RWPE2 (cell line): ENCODE results near the gene RAB9A.

Experiments
- ATAC-seq: fragments of 200-7000 bp; cut with Tn5 transposase; 3 replicates; pipeline ENCODE4 v1.9.1; 2021; ENCODE audit warnings: low read depth
- DNase-seq: peaks from one replicate; pipeline ENCODE4 v3.0.0-alpha.2; 2020; ENCODE audit warnings: low spot score
- H3K27ac ChIP-seq: fragments of 450-650 bp; 2 replicates; pipeline ENCODE4 v1.5.1; 2017; ENCODE audit warnings: mild to moderate bottlenecking; ENCODE audit not compliant: poor library complexity, severe bottlenecking
- H3K27me3 ChIP-seq: fragments of 250-450 bp; sonication (Bioruptor Pico); 2 replicates; pipeline ENCODE4 v1.5.1; 2021; ENCODE audit warnings: mild to moderate bottlenecking, moderate library complexity; ENCODE audit not compliant: insufficient read depth, poor library complexity, severe bottlenecking
- H3K36me3 ChIP-seq: fragments of 250-450 bp; sonication (Bioruptor Pico); 2 replicates; pipeline ENCODE4 v1.5.1; 2020; ENCODE audit warnings: low read depth, mild to moderate bottlenecking, moderate library complexity
- H3K4me1 ChIP-seq: fragments of 250-450 bp; sonication (Bioruptor Pico); 2 replicates; pipeline ENCODE4 v1.5.1; 2021; ENCODE audit warnings: mild to moderate bottlenecking, moderate library complexity; ENCODE audit not compliant: insufficient read depth, poor library complexity, severe bottlenecking
- H3K4me3 ChIP-seq: fragments of 250-450 bp; sonication (Bioruptor Pico); 2 replicates; pipeline ENCODE4 v1.5.1; 2021; ENCODE audit warnings: mild to moderate bottlenecking, moderate library complexity; ENCODE audit not compliant: severe bottlenecking
- H3K9me3 ChIP-seq: fragments of 250-450 bp; sonication (Bioruptor Pico); 2 replicates; pipeline ENCODE4 v1.5.1; 2021; ENCODE audit warnings: mild to moderate bottlenecking, moderate library complexity; ENCODE audit not compliant: severe bottlenecking
- CTCF ChIP-seq: fragments of 450-650 bp; IDR thresholded peaks from one replicate; pipeline ENCODE4 v1.5.1; 2017; ENCODE audit warnings: mild to moderate bottlenecking, moderate library complexity; ENCODE audit not compliant: poor library complexity, severe bottlenecking

RAB9A gene

GRCh38 chrX:13691841-13692371 is 3.0 kb downstream of the RAB9A start:
- ATAC-seq (no peak), DNase-seq (no peak)
- Histone ChIP-seq H3K9me3 (no peaks in the 10 kb centered on the region), H3K4me1 (peaks cover 23% of the 10 kb centered on the region), H3K36me3 (no peaks in the 10 kb centered on the region), H3K27me3 (no peaks in the 10 kb centered on the region), H3K27ac (no peak overlapping the region), H3K4me3 (no peak overlapping the region)
- no peak for TF ChIP-seq CTCF

GRCh38 chrX:13692771-13693231 is 3.9 kb downstream of the RAB9A start:
- DNase-seq (no peak), ATAC-seq (no peak)
- peak overlapping the region; percentile 28 for H3K27ac ChIP-seq
- H3K27me3 ChIP-seq: no peaks in the 10 kb centered on the region
- H3K4me3 ChIP-seq: no peak overlapping the region
- peaks cover 23% of the 10 kb centered on the region for H3K4me1 ChIP-seq
- no peaks in the 10 kb centered on the region for H3K9me3 ChIP-seq
- H3K36me3 ChIP-seq: no peaks in the 10 kb centered on the region
- TF ChIP-seq CTCF: no peak

- Histone ChIP-seq H3K27me3 (no peaks in the 10 kb centered on the region), H3K36me3 (no peaks in the 10 kb centered on the region), H3K4me1 (peaks cover 23% of the 10 kb centered on the region), H3K4me3 (no peak overlapping the region), H3K27ac (peak overlapping the region; percentile 28), H3K9me3 (no peaks in the 10 kb centered on the region)
- DNase-seq: no peak
- TF ChIP-seq CTCF: no peak
- peak; percentile 45 for ATAC-seq
These were observed 4.5 kb downstream of the RAB9A start for GRCh38 chrX:13693341-13693961.

GRCh38 chrX:13694359-13694758 is 5.4 kb downstream of the RAB9A start:
- no peaks in the 10 kb centered on the region for H3K36me3 ChIP-seq
- H3K27me3 ChIP-seq: no peaks in the 10 kb centered on the region
- ATAC-seq: no peak
- H3K27ac ChIP-seq: no peak overlapping the region
- no peak for DNase-seq
- H3K4me1 ChIP-seq: peaks cover 23% of the 10 kb centered on the region
- no peaks in the 10 kb centered on the region for H3K9me3 ChIP-seq
- no peak overlapping the region for H3K4me3 ChIP-seq
- TF ChIP-seq CTCF: no peak

GRCh38 chrX:13694983-13695382 is 6.1 kb downstream of the RAB9A start:
- ATAC-seq (no peak), DNase-seq (no peak)
- H3K36me3 ChIP-seq: no peaks in the 10 kb centered on the region
- TF ChIP-seq CTCF: no peak
- H3K27me3 ChIP-seq: no peaks in the 10 kb centered on the region
- peaks cover 23% of the 10 kb centered on the region for H3K4me1 ChIP-seq
- no peak overlapping the region for H3K4me3 ChIP-seq
- H3K9me3 ChIP-seq: no peaks in the 10 kb centered on the region
- no peak overlapping the region for H3K27ac ChIP-seq
